Activated CD4-positive, alpha-beta memory T cell treated with anti-CD3 and anti-CD28 coated beads, Interleukin-2, amount 10 ng/mL, durations not matched to agents 7 days and 5 days (primary cell): Measurements from ENCODE around the gene ERC1. TPM values are rescaled to one million over a fixed set of nuclear protein-coding genes. Genes with fewer than 3 reads are reported as not detected.
A peak's percentile ranks its signal among the peaks of the same experiment; 100 is the strongest.

ENCODE experiments used
- CTCF ChIA-PET: fragments of 350-600 bp; sonication (Branson Sonifier 250); formaldehyde crosslinking; loops from one replicate; lab custom pipeline; 2021; ENCODE audit warnings: antibody characterized with exemption, inconsistent platforms; lab: Charles Lee
- POLR2A ChIA-PET: fragments of 350-600 bp; sonication (Branson Sonifier 250); formaldehyde crosslinking; loops from one replicate; lab custom pipeline; 2021; ENCODE audit warnings: antibody characterized with exemption; lab: Charles Lee
- DNase-seq: peaks from one replicate; pipeline ENCODE4 v3.0.0-alpha.2; 2020
- H3K27ac Mint-ChIP-seq: one replicate; pipeline ENCODE4 v1.8.0; 2021; ENCODE audit warnings: mild to moderate bottlenecking, mixed read lengths
- H3K27me3 Mint-ChIP-seq: one replicate; pipeline ENCODE4 v1.8.0; 2021; ENCODE audit warnings: mixed read lengths
- H3K36me3 Mint-ChIP-seq: one replicate; pipeline ENCODE4 v1.8.0; 2021; ENCODE audit warnings: low read depth, mixed read lengths
- H3K4me1 Mint-ChIP-seq: one replicate; pipeline ENCODE4 v1.8.0; 2021; ENCODE audit warnings: mixed read lengths
- H3K4me3 Mint-ChIP-seq: one replicate; pipeline ENCODE4 v1.8.0; 2021; ENCODE audit warnings: mild to moderate bottlenecking, mixed read lengths
- H3K9me3 Mint-ChIP-seq: one replicate; pipeline ENCODE4 v1.8.0; 2021; ENCODE audit warnings: mixed read lengths
- total RNA-seq, 2 experiments: library from RNA; stranded (reverse); gene quantifications; one replicate each; pipeline ENCODE4 v1.2.3, GENCODE V29; 2021

Gene ERC1
- total RNA-seq, 2 experiments from 2014 or later: 33.5 to 37.9 TPM

GRCh38 chr12:1528791-1529190 lies 537.8 kb downstream of the ERC1 start:
- no peaks in the 10 kb centered on the region for H3K9me3 Mint-ChIP-seq
- H3K4me3 Mint-ChIP-seq: no peak overlapping the region
- DNase-seq: no peak
- CTCF ChIA-PET: interaction anchor here (1.2 kb wide), 1 partner anchor 411 kb away, joined by 4 read pairs; no protein-coding TSS in a partner anchor
- POLR2A ChIA-PET: no interaction called here
- H3K27ac Mint-ChIP-seq: no peak overlapping the region
- H3K27me3 Mint-ChIP-seq: peaks cover 76% of the 10 kb centered on the region
- peaks cover 27% of the 10 kb centered on the region for H3K4me1 Mint-ChIP-seq
- peaks cover 2% of the 10 kb centered on the region for H3K36me3 Mint-ChIP-seq

DNA sequence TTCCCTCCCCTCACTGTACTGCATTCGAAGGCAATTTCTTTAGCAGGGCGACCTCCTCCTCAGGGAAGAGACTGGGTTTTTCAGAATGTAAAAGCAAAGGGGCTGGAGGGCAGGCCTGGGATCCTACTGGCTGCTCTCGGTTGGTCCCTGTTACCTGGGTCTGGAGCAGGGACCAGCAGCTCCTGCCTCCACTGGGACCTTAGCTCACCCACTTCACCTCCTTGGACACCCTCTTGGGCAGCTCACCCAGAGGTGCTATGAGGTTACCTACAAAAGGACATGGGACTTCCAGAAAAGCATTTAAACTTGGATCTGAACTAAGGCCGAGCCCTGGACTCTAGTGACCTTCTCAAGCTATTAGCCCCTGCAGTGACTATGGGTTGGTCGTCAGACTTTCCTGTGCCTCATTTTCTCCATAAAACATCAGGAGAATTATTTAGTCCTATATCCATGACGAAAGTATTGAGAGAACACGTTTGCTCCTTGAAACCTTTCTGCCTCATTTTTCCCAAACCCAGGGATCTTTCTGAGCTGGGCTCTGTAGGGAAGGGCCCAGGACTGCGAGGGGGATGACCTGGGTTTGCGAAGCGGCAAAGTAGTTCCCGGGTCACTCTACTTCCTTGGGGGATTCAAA lies 538.3 kb downstream of the ERC1 start:
- Mint-ChIP-seq H3K4me3 (peak overlapping the region; percentile 28), H3K36me3 (peaks cover 2% of the 10 kb centered on the region)

GRCh38 chr12:1529862-1530591 lies 539.0 kb downstream of the ERC1 start:
- Mint-ChIP-seq H3K36me3 (peaks cover 2% of the 10 kb centered on the region), H3K9me3 (no peaks in the 10 kb centered on the region), H3K27ac (no peak overlapping the region), H3K4me1 (peaks cover 38% of the 10 kb centered on the region), H3K27me3 (peaks cover 73% of the 10 kb centered on the region), H3K4me3 (peak overlapping the region; percentile 28)
- ChIA-PET POLR2A (no interaction called here), CTCF (no interaction called here)
- no peak for DNase-seq

More for the DNA sequence above, 538.3 kb downstream of the ERC1 start:
- peaks cover 33% of the 10 kb centered on the region for H3K4me1 Mint-ChIP-seq
- CTCF ChIA-PET: interaction anchor here (1.2 kb wide), 1 partner anchor 411 kb away, joined by 4 read pairs; no protein-coding TSS in a partner anchor
- H3K27me3 Mint-ChIP-seq: peaks cover 73% of the 10 kb centered on the region
- H3K9me3 Mint-ChIP-seq: no peaks in the 10 kb centered on the region
- H3K27ac Mint-ChIP-seq: no peak overlapping the region
- POLR2A ChIA-PET: no interaction called here
- no peak for DNase-seq

DNA sequence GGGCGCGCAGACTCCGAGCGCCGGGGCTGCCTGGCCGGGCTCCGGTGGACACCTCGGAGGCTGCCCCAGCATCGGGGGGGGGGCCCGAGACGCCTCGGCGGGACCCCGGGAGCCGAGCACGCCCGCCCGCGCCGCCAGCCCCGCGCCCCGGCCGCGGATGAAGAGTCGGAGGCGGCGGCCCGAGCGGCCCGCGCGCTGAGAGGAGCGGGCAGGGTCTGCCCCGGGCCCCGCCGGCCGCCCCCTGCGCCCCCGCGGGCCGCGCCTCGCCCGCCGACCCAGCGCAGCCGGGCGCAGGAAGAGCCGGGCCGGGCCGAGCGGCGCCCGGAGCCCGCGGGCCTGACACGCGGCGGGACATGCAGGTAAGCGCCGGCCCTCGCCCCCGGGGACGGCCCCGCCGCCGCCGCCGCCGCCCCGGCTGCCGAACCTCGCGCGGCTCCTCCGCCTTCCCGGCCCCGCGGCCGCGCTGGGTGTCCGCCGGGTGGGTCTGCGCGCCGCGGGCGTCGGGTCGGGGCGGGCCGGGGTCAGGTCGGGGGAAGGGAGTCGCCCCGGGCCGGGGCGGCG lies 539.6 kb downstream of the ERC1 start:
- Mint-ChIP-seq H3K9me3 (no peaks in the 10 kb centered on the region), H3K4me3 (no peak overlapping the region), H3K27ac (no peak overlapping the region), H3K27me3 (peaks cover 74% of the 10 kb centered on the region), H3K36me3 (peaks cover 2% of the 10 kb centered on the region), H3K4me1 (peaks cover 38% of the 10 kb centered on the region)
- no peak for DNase-seq
- ChIA-PET POLR2A (interaction anchor here (1.2 kb wide), 1 partner anchor 56 kb away, joined by 4 read pairs; no protein-coding TSS in a partner anchor), CTCF (no interaction called here)

DNA sequence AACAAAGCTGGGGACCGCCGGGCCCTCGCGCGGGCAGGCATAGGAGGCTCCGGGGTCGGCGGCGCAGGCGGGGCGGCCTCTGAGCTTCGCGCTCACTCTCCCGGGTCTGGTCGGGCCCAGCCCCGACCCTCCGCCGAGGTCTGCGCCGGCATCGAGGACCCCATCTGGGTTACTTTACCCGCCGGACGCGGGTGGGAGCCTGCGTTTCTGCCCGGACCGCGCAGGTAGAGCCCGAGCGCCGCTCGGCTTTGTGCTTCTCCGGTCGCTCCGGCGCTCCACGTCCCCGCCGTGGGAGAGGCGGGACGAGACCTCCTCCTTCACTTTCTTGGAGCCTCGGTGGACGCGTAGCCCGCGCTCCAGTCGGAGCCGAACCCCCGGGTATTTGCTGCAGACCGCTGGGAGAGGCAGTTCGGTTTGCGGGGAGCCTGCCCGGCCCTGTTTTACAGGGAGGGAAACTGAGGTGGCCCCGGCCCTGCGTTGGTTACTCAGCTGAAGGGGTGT lies 540.2 kb downstream of the ERC1 start:
- POLR2A ChIA-PET: interaction anchor here (1.2 kb wide), 1 partner anchor 57 kb away, joined by 4 read pairs; no protein-coding TSS in a partner anchor
- Mint-ChIP-seq H3K27me3 (peaks cover 75% of the 10 kb centered on the region), H3K9me3 (no peaks in the 10 kb centered on the region), H3K4me1 (peaks cover 38% of the 10 kb centered on the region), H3K4me3 (peak overlapping the region; percentile 35), H3K27ac (no peak overlapping the region), H3K36me3 (peaks cover 2% of the 10 kb centered on the region)
- DNase-seq: no peak
- CTCF ChIA-PET: interaction anchor here (3.7 kb wide), 1 partner anchor 413 kb away, joined by 22 read pairs; no protein-coding TSS in a partner anchor

GRCh38 chr12:1531654-1532374 lies 540.8 kb downstream of the ERC1 start:
- CTCF ChIA-PET: interaction anchor here (3.7 kb wide), 1 partner anchor 414 kb away, joined by 22 read pairs; no protein-coding TSS in a partner anchor
- no peak for DNase-seq
- peaks cover 2% of the 10 kb centered on the region for H3K36me3 Mint-ChIP-seq
- POLR2A ChIA-PET: interaction anchor here (1.2 kb wide), 1 partner anchor 57 kb away, joined by 4 read pairs; no protein-coding TSS in a partner anchor
- peaks cover 38% of the 10 kb centered on the region for H3K4me1 Mint-ChIP-seq
- H3K27me3 Mint-ChIP-seq: peaks cover 76% of the 10 kb centered on the region
- H3K4me3 Mint-ChIP-seq: peak overlapping the region; percentile 61
- no peak overlapping the region for H3K27ac Mint-ChIP-seq
- no peaks in the 10 kb centered on the region for H3K9me3 Mint-ChIP-seq

DNA sequence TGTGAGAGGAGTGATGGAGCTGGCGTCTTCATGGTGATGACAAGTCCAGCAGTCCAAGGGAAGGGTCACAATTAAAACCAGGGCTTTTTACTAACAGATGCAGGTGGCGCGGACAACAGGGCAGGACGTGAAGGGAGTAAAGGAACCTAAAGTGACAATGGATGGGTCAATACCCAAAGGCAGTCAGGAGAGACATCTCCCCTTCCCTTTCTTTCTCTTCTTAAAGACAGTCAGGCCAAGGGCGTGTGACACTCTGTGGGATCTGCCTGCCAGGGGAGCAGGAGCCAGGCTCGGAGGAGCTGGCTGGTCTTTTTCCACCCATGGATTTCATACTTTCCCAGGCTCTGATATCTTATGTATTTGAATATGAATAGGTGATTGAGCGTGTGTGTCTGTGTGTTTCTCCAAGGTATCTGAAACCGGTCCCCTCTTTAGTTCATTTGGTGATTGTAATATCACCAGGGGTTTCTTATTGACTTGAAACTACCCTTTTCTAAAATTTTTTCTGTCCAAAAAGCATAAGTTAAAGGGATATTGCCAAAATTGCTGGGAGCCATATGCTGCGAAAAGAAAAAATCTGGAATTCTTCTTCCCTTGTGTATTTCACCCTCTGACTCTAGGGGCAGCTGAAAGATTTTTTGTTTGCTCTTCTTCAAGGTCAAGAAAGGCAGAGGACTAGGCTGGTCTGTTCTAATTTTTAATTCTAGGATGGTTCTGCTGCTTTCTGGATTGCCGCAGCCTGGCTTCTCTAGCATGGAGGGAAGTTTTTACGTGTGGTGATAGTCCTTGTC lies 541.5 kb downstream of the ERC1 start:
- Mint-ChIP-seq H3K4me1 (peaks cover 38% of the 10 kb centered on the region), H3K9me3 (no peaks in the 10 kb centered on the region), H3K27ac (peak overlapping the region; percentile 9), H3K4me3 (peak overlapping the region; percentile 61), H3K27me3 (peaks cover 77% of the 10 kb centered on the region), H3K36me3 (peaks cover 2% of the 10 kb centered on the region)
- ChIA-PET POLR2A (interaction anchor here (1.1 kb wide), 1 partner anchor 414 kb away, joined by 4 read pairs; no protein-coding TSS in a partner anchor), CTCF (interaction anchor here (0.6 to 3.7 kb wide), 5 partner anchors 33 to 414 kb away, joined by 3 to 22 read pairs (median 5); no protein-coding TSS in a partner anchor)
- DNase-seq: no peak

GRCh38 chr12:1533205-1533601 lies 542.2 kb downstream of the ERC1 start:
- H3K4me3 Mint-ChIP-seq: peak overlapping the region; percentile 62
- peaks cover 2% of the 10 kb centered on the region for H3K36me3 Mint-ChIP-seq
- H3K27me3 Mint-ChIP-seq: peaks cover 77% of the 10 kb centered on the region
- CTCF ChIA-PET: interaction anchor here (0.8 to 3.7 kb wide), 4 partner anchors 32 to 415 kb away, joined by 3 to 22 read pairs (median 4); no protein-coding TSS in a partner anchor
- peak overlapping the region; percentile 9 for H3K27ac Mint-ChIP-seq
- POLR2A ChIA-PET: interaction anchor here (1.1 kb wide), 1 partner anchor 415 kb away, joined by 4 read pairs; no protein-coding TSS in a partner anchor
- H3K9me3 Mint-ChIP-seq: no peaks in the 10 kb centered on the region
- DNase-seq: peak; percentile 33
- H3K4me1 Mint-ChIP-seq: peaks cover 38% of the 10 kb centered on the region

GRCh38 chr12:1533602-1534304 lies 542.7 kb downstream of the ERC1 start:
- Mint-ChIP-seq H3K4me1 (peaks cover 38% of the 10 kb centered on the region), H3K9me3 (no peaks in the 10 kb centered on the region), H3K27me3 (peaks cover 76% of the 10 kb centered on the region), H3K4me3 (peak overlapping the region; percentile 62), H3K27ac (peak overlapping the region; percentile 17), H3K36me3 (peaks cover 2% of the 10 kb centered on the region)
- ChIA-PET POLR2A (interaction anchor here (1.1 kb wide), 1 partner anchor 416 kb away, joined by 4 read pairs; no protein-coding TSS in a partner anchor), CTCF (interaction anchor here (0.6 to 3.7 kb wide), 7 partner anchors 9 to 543 kb away, joined by 3 to 22 read pairs (median 3); no protein-coding TSS in a partner anchor)
- peak; percentile 73 for DNase-seq

GRCh38 chr12:1534748-1535147 lies 543.7 kb downstream of the ERC1 start:
- no peak for DNase-seq
- H3K27me3 Mint-ChIP-seq: peaks cover 76% of the 10 kb centered on the region
- H3K4me1 Mint-ChIP-seq: peaks cover 34% of the 10 kb centered on the region

DNA sequence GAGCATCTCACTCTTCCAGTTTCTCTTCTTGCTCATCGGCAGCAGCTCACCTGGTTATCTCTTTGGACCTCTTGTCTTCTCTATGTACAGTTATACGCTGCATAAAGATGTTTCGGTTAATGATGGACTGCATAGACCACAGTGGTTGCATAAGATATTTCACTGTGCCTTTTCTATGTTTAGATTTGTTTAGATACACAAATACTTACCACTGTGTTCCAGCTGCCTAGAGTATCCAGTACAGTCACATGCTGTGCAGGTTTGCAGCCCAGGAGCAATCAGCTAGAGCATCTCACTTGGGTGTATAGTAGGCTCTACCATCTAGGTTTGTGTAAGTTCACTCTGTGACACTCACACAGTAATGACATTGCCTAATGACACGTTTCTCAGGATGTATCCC lies 545.8 kb downstream of the ERC1 start:
- DNase-seq: no peak
- Mint-ChIP-seq H3K4me3 (no peak overlapping the region), H3K27me3 (peaks cover 85% of the 10 kb centered on the region), H3K27ac (no peak overlapping the region), H3K36me3 (no peaks in the 10 kb centered on the region), H3K9me3 (no peaks in the 10 kb centered on the region), H3K4me1 (peaks cover 30% of the 10 kb centered on the region)
- CTCF ChIA-PET: no interaction called here
- POLR2A ChIA-PET: no interaction called here

More at GRCh38 chr12:1534748-1535147, 543.7 kb downstream of the ERC1 start:
- ChIA-PET POLR2A (interaction anchor here (1.5 kb wide), 1 partner anchor 67 kb away, joined by 4 read pairs; no protein-coding TSS in a partner anchor), CTCF (interaction anchor here (0.6 to 3.7 kb wide), 3 partner anchors 10 to 416 kb away, joined by 3 to 22 read pairs (median 3); no protein-coding TSS in a partner anchor)
- no peaks in the 10 kb centered on the region for H3K36me3 Mint-ChIP-seq
- H3K27ac Mint-ChIP-seq: no peak overlapping the region
- H3K4me3 Mint-ChIP-seq: no peak overlapping the region
- no peaks in the 10 kb centered on the region for H3K9me3 Mint-ChIP-seq
